GM13976 (cell line): Measurements from ENCODE around the gene NAA25.
"Not testable (repeated sequence)": the region's sequence is repeated elsewhere in the genome, so short reads cannot be mapped to it uniquely, and the experiment has no call there.

Experiments
- DNase-seq: peaks from one replicate; pipeline ENCODE4 v3.0.0; 2012; ENCODE audit warnings: low spot score
- CTCF ChIP-seq: IDR thresholded peaks from 2 replicates; pipeline ENCODE4 v1.5.1; 2012; ENCODE audit warnings: borderline replicate concordance, mild to moderate bottlenecking; ENCODE audit not compliant: insufficient read depth; ENCODE audit errors: extremely low read depth, missing control alignments, control extremely low read depth
- in situ Hi-C: fragments of 300-500 bp; cut with MboI; formaldehyde crosslinking; loops from one replicate; pipeline ENCODE4 v1.12.0; 2022; ENCODE audit warnings: low sequenced_read_pairs, mixed read lengths, inconsistent platforms; ENCODE audit not compliant: unreplicated experiment

NAA25 gene

GRCh38 chr12:112061137-112061536, 47.4 kb downstream of the NAA25 start:
- no peak for TF ChIP-seq CTCF
- DNase-seq, result no peak

GRCh38 chr12:112049351-112049750, 59.2 kb downstream of the NAA25 start:
- DNase-seq, result no peak
- in situ Hi-C loops, result no loop called here
- no peak for TF ChIP-seq CTCF

More at GRCh38 chr12:112061137-112061536, 47.4 kb downstream of the NAA25 start:
- in situ Hi-C loops, result no loop called here

- no peak for DNase-seq
- in situ Hi-C loops, result no loop called here
- no peak for TF ChIP-seq CTCF
These were observed 62.6 kb downstream of the NAA25 start for GRCh38 chr12:112046003-112046402.

GRCh38 chr12:112036614-112037013, 72.0 kb downstream of the NAA25 start:
- DNase-seq, in situ Hi-C loops: not testable (repeated sequence)

- TF ChIP-seq CTCF, result no peak
- in situ Hi-C loops, result no loop called here
- no peak for DNase-seq
These were observed 73.3 kb downstream of the NAA25 start for GRCh38 chr12:112035219-112035785.

- TF ChIP-seq CTCF, result no peak
- in situ Hi-C loops, result no loop called here
These were observed 76.3 kb downstream of the NAA25 start for GRCh38 chr12:112032292-112032691.

GRCh38 chr12:112031472-112031871, 77.1 kb downstream of the NAA25 start:
- in situ Hi-C loops, result no loop called here
- no peak for DNase-seq
- TF ChIP-seq CTCF, result no peak

More at GRCh38 chr12:112032292-112032691, 76.3 kb downstream of the NAA25 start:
- DNase-seq, result no peak
